ENCODE data around the gene MET.

GRCh38 chr7:116757283-116757682 lies 85.3 kb downstream of the MET start:
- TF ChIP-seq CTCF (IDR thresholded peaks at IDR 0.05) (no peak), EZH2phosphoT487 (IDR thresholded peaks at IDR 0.05) (no peak)
